A673 (cell line): ENCODE results near the gene DDX54.

Source experiments
- EZH2 ChIP-seq: fragments of 200-600 bp; sonication (generic); IDR thresholded peaks from 2 replicates; pipeline ENCODE4 v1.6.1; 2017; ENCODE audit warnings: borderline replicate concordance, low read depth, mild to moderate bottlenecking, mixed read lengths, antibody characterized with exemption, low read length; ENCODE audit not compliant: poor library complexity, severe bottlenecking
- TF ChIP-seq, protein P1 (sequence below): fragments of 300-800, 200-600 bp; sonication (generic); conservative IDR thresholded peaks from 2 replicates; pipeline ENCODE4 v1.5.1; 2017; ENCODE audit warnings: low read depth, mild to moderate bottlenecking, antibody characterized with exemption, low read length, moderate library complexity, mixed read lengths

DNA sequence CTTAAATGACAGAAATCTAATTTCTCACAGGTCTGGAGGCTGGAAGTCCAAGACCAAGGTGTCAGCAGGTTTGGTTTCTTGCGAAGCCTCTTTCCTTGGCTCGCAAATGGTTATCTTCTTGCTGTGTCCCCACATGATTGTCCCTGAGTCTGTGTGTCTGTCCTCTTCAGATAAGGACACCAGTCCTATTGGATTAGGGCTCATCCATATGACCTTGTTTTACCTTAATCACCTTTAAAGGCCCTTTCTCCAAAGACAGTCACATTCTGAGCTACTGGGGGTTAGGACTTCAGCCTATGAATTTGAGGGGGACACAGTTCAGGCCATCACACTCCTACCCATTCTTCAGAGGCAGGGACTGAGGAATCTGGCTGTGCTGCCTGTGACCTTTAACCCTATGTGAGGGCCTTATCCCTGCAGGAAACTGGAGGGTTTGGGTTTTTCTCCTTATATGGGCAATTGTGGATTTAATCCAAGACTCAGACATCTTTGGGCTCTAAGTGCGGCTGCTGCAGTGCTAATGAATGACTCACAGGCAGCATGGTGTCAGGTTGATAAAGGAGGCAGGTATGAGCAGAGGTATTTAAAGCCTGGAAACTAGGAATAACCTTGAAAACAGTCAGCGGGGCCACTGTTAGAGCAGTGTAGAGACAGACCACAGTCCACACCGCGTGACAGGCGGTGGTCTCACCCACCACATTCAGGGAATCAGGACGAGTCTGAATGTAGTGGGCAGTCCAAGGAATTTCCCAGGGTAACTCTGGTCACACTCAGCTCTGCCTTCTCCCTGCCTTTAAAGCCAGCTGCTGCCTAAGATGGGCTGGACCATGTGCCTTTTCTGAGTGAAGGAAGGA, 46.2 kb upstream of the DDX54 start:
- TF ChIP-seq, protein P1, sequence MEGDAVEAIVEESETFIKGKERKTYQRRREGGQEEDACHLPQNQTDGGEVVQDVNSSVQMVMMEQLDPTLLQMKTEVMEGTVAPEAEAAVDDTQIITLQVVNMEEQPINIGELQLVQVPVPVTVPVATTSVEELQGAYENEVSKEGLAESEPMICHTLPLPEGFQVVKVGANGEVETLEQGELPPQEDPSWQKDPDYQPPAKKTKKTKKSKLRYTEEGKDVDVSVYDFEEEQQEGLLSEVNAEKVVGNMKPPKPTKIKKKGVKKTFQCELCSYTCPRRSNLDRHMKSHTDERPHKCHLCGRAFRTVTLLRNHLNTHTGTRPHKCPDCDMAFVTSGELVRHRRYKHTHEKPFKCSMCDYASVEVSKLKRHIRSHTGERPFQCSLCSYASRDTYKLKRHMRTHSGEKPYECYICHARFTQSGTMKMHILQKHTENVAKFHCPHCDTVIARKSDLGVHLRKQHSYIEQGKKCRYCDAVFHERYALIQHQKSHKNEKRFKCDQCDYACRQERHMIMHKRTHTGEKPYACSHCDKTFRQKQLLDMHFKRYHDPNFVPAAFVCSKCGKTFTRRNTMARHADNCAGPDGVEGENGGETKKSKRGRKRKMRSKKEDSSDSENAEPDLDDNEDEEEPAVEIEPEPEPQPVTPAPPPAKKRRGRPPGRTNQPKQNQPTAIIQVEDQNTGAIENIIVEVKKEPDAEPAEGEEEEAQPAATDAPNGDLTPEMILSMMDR, result no peak
- no peak for TF ChIP-seq EZH2
